Measurements from ENCODE around the gene RASL11B. TPM values are rescaled to one million over a fixed set of nuclear protein-coding genes. Genes with fewer than 3 reads are reported as not detected.

RASL11B gene
- total RNA-seq, 2 experiments from 2014 or later: 0.25 to 0.33 TPM

DNA sequence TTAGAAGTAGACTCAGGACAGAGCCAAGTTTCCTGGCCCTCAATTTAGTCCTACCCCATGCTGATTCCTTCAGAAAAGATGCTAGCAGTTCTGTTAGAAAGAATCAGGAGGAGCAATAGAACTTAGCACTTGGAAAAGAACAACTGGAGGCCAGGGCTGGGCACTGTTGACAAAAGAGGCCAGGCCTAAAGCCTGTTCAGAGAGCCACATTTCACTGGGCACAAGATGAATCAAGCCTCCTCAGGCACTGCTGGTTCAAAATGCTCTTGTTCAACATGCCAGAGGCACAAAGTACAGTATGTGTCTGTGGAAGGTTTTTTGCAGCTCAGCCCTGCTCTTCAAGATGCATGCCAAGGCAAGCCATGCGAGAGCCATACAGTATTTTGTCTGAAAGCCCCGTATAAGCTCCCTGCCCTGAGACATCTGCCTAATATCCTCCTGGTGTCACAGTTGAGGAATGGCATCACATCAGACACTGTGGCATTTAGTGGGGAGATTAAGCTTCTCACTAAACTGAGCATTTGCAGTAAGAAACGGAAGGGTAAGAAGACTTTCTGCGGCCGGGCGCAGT, 53.7 kb downstream of the RASL11B start:
- Mint-ChIP-seq H3K4me1 (peaks cover 10% of the 10 kb centered on the region), H3K36me3 (ENCODE audit: low read depth) (no peaks in the 10 kb centered on the region), H3K27ac (no peak overlapping the region), H3K9me3 (no peaks in the 10 kb centered on the region), H3K27me3 (no peaks in the 10 kb centered on the region), H3K4me3 (no peak overlapping the region)
- no peak for DNase-seq
- POLR2A ChIA-PET: interaction anchor here (0.6 kb wide), 1 partner anchor 203 kb away, joined by 3 read pairs; no protein-coding TSS in a partner anchor
- CTCF ChIA-PET: no interaction called here

Other genes with a start within 250 kb of the RASL11B start
- 10 to 100 TPM; 13.1 to 15.0 TPM for gene USP46, start 203.0 kb upstream of the RASL11B start, total RNA-seq
- not detected for gene ERVMER34-1, start 110.9 kb upstream of the RASL11B start, total RNA-seq

All from activated CD4-positive, alpha-beta memory T cell treated with anti-CD3 and anti-CD28 coated beads, Interleukin-2, amount 10 ng/mL, durations not matched to agents 7 days and 5 days (primary cell).